DOHH2 (cell line): ENCODE measurements around the gene OXNAD1.

Experiments used
- H3F3A ChIP-seq: fragments of 200-600 bp; sonication (generic), shearing (Covaris generic); 2 replicates; pipeline ENCODE4 v1.6.0; 2016; ENCODE audit warnings: antibody characterized with exemption, mild to moderate bottlenecking; ENCODE audit not compliant: control insufficient read depth, insufficient read depth
- H3K27ac ChIP-seq: fragments of 200-600 bp; sonication (generic); 2 replicates; pipeline ENCODE4 v1.5.1; 2014; ENCODE audit warnings: low read depth, mild to moderate bottlenecking, low read length, moderate library complexity
- H3K27me3 ChIP-seq: fragments of 200-600 bp; sonication (generic); 2 replicates; pipeline ENCODE4 v1.6.1; 2014; ENCODE audit warnings: mild to moderate bottlenecking, low read length, mixed read lengths; ENCODE audit not compliant: control insufficient read depth
- H3K36me3 ChIP-seq: fragments of 200-600 bp; sonication (generic); 2 replicates; pipeline ENCODE4 v1.6.1; 2014; ENCODE audit warnings: mild to moderate bottlenecking, low read length, moderate library complexity, mixed read lengths; ENCODE audit not compliant: control insufficient read depth
- H3K4me1 ChIP-seq: fragments of 200-600 bp; sonication (generic); 2 replicates; pipeline ENCODE4 v1.6.1; 2014; ENCODE audit warnings: mild to moderate bottlenecking, low read length, mixed read lengths; ENCODE audit not compliant: control insufficient read depth
- H3K4me2 ChIP-seq: fragments of 200-600 bp; sonication (generic); 2 replicates; pipeline ENCODE4 v1.6.0; 2014; ENCODE audit warnings: mild to moderate bottlenecking, low read length, moderate library complexity
- H3K4me3 ChIP-seq: fragments of 200-600 bp; sonication (generic); 2 replicates; pipeline ENCODE4 v1.5.1; 2014; ENCODE audit warnings: mild to moderate bottlenecking, low read length, mixed read lengths
- H3K79me2 ChIP-seq: fragments of 200-600 bp; sonication (generic); 2 replicates; pipeline ENCODE4 v1.6.1; 2014; ENCODE audit warnings: mild to moderate bottlenecking, low read length, mixed read lengths; ENCODE audit not compliant: control insufficient read depth
- H3K9me2 ChIP-seq: fragments of 200-600 bp; sonication (generic); replicated peaks from 2 replicates; pipeline ENCODE4 v1.6.1; 2014; ENCODE audit warnings: mild to moderate bottlenecking, low read length, mixed read lengths; ENCODE audit not compliant: control insufficient read depth
- H3K9me3 ChIP-seq: fragments of 200-600 bp; sonication (generic); 2 replicates; pipeline ENCODE4 v1.6.1; 2014; ENCODE audit warnings: antibody characterized with exemption, low read length, mixed read lengths; ENCODE audit not compliant: control insufficient read depth, insufficient read depth
- H4K20me1 ChIP-seq: fragments of 200-600 bp; sonication (generic); 2 replicates; pipeline ENCODE4 v1.6.0; 2014; ENCODE audit warnings: low read depth, mild to moderate bottlenecking, antibody characterized with exemption, low read length, moderate library complexity; ENCODE audit not compliant: control insufficient read depth, insufficient read depth
- EZH2phosphoT487 ChIP-seq: fragments of 200-600 bp; sonication (generic); IDR thresholded peaks from 2 replicates; pipeline ENCODE4 v1.6.1; 2017; ENCODE audit warnings: borderline replicate concordance, mild to moderate bottlenecking, antibody characterized with exemption, low read length, moderate library complexity, mixed read lengths
- TF ChIP-seq, protein P1 (sequence below): fragments of 200-600 bp; sonication (generic); IDR thresholded peaks from one replicate; pipeline ENCODE4 v1.5.1; 2014; ENCODE audit warnings: antibody characterized with exemption, mild to moderate bottlenecking, low read depth, low read length; ENCODE audit not compliant: poor library complexity, severe bottlenecking

OXNAD1 gene

GRCh38 chr3:16249336-16249735 is 15.7 kb upstream of the OXNAD1 start:
- H3K36me3 ChIP-seq: no peaks in the 10 kb centered on the region
- peaks cover 13% of the 10 kb centered on the region for H3K27me3 ChIP-seq
- no peak for TF ChIP-seq EZH2phosphoT487
- TF ChIP-seq, protein P1, sequence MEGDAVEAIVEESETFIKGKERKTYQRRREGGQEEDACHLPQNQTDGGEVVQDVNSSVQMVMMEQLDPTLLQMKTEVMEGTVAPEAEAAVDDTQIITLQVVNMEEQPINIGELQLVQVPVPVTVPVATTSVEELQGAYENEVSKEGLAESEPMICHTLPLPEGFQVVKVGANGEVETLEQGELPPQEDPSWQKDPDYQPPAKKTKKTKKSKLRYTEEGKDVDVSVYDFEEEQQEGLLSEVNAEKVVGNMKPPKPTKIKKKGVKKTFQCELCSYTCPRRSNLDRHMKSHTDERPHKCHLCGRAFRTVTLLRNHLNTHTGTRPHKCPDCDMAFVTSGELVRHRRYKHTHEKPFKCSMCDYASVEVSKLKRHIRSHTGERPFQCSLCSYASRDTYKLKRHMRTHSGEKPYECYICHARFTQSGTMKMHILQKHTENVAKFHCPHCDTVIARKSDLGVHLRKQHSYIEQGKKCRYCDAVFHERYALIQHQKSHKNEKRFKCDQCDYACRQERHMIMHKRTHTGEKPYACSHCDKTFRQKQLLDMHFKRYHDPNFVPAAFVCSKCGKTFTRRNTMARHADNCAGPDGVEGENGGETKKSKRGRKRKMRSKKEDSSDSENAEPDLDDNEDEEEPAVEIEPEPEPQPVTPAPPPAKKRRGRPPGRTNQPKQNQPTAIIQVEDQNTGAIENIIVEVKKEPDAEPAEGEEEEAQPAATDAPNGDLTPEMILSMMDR: peak; percentile 78
- H4K20me1 ChIP-seq: no peaks in the 10 kb centered on the region
- no peak overlapping the region for H3K4me2 ChIP-seq
- no peaks in the 10 kb centered on the region for H3K79me2 ChIP-seq
- peaks cover 28% of the 10 kb centered on the region for H3K4me1 ChIP-seq
- H3K9me3 ChIP-seq: no peaks in the 10 kb centered on the region
- H3F3A ChIP-seq: no peaks in the 10 kb centered on the region
- no peak overlapping the region for H3K4me3 ChIP-seq
- no peak overlapping the region for H3K27ac ChIP-seq
- H3K9me2 ChIP-seq: no peaks in the 10 kb centered on the region

DNA sequence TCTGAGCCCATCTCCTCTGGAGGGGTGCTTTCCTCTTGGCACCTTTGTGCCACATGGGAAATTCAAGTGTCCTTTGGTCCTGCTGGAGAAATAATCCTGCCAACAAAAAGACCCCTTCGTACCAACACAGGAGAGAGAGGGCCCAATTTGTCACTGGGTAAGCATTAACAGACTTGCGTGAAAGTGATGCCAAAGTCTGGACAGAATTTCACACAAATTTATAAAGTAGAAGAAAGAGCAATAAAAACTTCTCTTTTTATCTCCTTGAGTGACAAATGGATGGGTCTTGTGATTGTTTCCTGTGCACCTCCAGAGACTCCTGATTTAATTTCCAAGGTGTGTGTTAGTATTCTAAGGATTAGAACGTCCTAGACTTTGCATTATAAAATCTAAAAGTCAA is 15.1 kb upstream of the OXNAD1 start:
- H3K79me2 ChIP-seq: no peaks in the 10 kb centered on the region
- no peaks in the 10 kb centered on the region for H4K20me1 ChIP-seq
- H3K4me1 ChIP-seq: peaks cover 28% of the 10 kb centered on the region
- H3F3A ChIP-seq: no peaks in the 10 kb centered on the region
- no peaks in the 10 kb centered on the region for H3K9me2 ChIP-seq
- no peak overlapping the region for H3K27ac ChIP-seq
- TF ChIP-seq EZH2phosphoT487: no peak
- TF ChIP-seq, protein P1: no peak
- H3K27me3 ChIP-seq: peaks cover 13% of the 10 kb centered on the region
- no peaks in the 10 kb centered on the region for H3K36me3 ChIP-seq
- H3K9me3 ChIP-seq: no peaks in the 10 kb centered on the region
- no peak overlapping the region for H3K4me3 ChIP-seq
- no peak overlapping the region for H3K4me2 ChIP-seq

DNA sequence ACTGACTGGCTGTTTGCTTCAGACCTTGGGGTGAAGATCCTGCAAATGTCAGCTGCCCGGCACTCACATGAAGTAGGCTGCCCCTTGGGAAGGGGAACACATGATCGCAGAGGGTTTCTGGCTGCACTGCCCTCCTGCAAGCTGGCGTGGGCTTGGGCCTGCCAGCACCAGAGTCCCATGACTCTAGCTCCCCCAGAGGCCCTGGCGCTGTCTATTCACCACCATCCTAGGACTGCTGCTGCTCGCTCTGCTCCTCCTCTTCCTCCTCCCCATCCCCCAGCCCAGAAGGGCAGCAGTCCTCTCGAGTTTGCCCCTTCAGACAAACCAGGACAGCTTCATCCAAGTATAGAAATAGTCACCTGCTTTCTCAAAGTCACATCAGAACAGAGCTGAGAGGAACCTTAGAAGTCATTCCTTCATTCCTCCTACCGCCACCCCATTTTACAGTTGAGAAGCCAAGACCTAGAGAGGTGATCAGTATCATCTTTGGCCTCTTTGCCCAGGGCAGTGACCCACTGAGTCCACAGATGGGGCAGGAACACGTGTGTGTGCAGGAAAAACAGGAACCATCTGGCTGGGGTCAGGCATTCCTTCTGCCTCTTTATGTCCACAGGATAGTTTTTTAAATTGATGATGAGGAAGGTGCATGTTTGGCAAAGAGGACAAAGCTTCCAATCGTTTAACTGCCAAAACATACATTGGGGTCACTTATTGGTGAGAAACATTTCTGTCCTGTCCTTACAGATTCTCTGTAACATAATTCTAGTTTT is 13.5 kb upstream of the OXNAD1 start:
- no peak overlapping the region for H3K4me2 ChIP-seq
- H3K36me3 ChIP-seq: no peaks in the 10 kb centered on the region

More for the DNA sequence above, 13.5 kb upstream of the OXNAD1 start:
- Histone ChIP-seq H3K4me1 (peaks cover 28% of the 10 kb centered on the region), H3K9me2 (no peaks in the 10 kb centered on the region), H4K20me1 (no peaks in the 10 kb centered on the region), H3K4me3 (no peak overlapping the region), H3K9me3 (no peaks in the 10 kb centered on the region), H3K79me2 (no peaks in the 10 kb centered on the region), H3F3A (no peaks in the 10 kb centered on the region), H3K27ac (no peak overlapping the region), H3K27me3 (peaks cover 13% of the 10 kb centered on the region)
- TF ChIP-seq EZH2phosphoT487: no peak
- TF ChIP-seq, protein P1: no peak
